NCI-H2196 treated with DMSO at 0.1 percent for 48 hours (cell line): ENCODE measurements around the gene CASP2.

Experiments used
- DNase-seq: peaks from one replicate; lab custom pipeline; 2025; ENCODE audit not compliant: unreplicated experiment; lab: John Stamatoyannopoulos, UW

Gene CASP2

GRCh38 chr7:143292876-143293275 is 4.7 kb downstream of the CASP2 start:
- no peak for DNase-seq

GRCh38 chr7:143295870-143296269 is 7.7 kb downstream of the CASP2 start:
- DNase-seq = no peak

GRCh38 chr7:143296686-143297085 is 8.5 kb downstream of the CASP2 start:
- no peak for DNase-seq

DNA sequence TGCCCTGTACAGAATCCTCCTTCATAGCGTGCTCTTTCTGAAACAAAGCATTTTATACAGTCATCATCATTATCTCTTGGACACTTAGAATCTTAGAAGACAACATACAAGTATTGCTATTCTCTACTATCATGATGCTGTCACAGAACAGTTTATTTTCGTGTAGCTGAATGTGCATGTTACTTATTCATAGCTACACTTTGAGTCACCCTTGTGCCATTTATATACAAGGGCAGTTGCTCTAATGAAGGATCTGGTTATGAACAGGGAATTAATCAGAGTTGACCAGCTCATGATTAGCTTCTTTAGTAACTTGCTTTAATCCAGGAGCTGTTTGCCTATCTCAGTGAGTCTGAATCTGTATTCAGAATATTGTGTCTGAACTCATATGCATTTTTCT is 11.2 kb downstream of the CASP2 start:
- no peak for DNase-seq

GRCh38 chr7:143299840-143300239 is 11.7 kb downstream of the CASP2 start:
- peak; percentile 4 for DNase-seq

DNA sequence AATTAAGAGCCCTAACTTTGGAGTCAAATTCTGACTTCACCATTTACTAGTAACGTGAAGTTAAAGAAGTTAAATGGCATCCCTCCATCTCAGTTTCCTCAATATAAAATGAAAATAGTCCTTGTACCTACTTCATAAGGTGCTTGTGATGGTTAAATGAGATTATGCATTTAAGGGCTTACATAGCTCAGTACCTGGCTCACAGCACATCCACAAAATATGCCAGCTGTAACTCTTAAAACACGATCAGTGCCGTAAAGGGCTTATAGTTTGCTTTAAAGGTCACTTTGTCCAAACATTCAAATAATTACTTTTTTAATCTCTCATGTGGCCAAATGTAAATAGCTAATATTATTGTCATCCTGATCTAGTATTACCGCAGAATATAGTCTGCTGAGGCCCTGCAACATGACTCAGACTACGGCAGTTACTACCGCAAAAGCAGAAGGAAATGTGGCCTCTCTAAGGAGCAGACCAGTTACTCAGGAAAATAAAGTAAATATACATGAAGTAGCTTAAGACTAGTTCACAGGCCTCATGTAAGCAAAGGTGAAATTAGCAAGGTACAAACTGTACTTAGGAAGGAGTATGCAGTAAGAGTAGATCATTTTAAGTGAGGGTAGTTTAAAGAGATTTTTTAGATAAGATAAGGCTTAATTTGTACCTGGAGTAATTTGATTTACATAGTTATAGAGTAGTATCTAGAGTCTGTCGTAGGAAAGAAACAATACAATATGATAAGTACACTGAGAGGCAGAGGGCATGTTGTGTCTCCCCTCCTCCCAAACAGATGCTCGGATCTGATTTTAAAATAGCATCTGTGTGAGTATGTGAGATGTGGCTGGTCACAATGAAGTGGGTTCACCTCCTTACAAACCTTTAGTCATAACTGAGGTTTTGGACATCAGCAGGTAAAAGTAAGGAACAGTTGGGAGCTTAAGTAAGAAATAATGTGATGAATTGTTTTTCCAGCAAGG is 13.1 kb downstream of the CASP2 start:
- no peak for DNase-seq

GRCh38 chr7:143303733-143304132 is 15.6 kb downstream of the CASP2 start:
- no peak for DNase-seq

GRCh38 chr7:143304938-143305337 is 16.8 kb downstream of the CASP2 start:
- no peak for DNase-seq

- DNase-seq = peak; percentile 46
Observed at GRCh38 chr7:143305423-143306070, 17.4 kb downstream of the CASP2 start.

GRCh38 chr7:143308632-143309031 is 20.5 kb downstream of the CASP2 start:
- no peak for DNase-seq

- DNase-seq = no peak
Observed at GRCh38 chr7:143314127-143314526, 26.0 kb downstream of the CASP2 start.

DNA sequence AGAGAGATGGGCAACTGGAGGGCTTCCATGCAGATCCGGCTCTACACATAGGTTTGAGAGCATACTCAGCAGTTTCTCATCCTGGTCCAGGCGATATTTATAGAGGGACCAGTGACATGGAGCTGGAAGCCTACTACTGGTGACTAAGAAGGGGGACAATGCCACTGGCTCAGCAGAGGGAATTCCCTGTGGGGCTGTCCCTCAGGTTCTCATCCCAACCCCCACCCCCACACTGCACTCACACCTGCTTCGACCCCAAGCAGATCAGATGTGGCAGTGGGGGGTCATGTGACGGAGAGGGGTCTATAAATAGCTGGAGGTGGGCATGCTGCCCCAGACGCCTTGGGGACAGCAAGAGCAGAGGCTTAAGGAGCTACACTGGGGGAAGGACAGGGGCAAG is 27.6 kb downstream of the CASP2 start, which contains the start of gene CLCN1:
Gene CLCN1 (plus strand): TSS at position 336 of the 400 bp plus-strand sequence. CDS start 102 bp downstream, outside the sequence.
- DNase-seq = no peak

DNA sequence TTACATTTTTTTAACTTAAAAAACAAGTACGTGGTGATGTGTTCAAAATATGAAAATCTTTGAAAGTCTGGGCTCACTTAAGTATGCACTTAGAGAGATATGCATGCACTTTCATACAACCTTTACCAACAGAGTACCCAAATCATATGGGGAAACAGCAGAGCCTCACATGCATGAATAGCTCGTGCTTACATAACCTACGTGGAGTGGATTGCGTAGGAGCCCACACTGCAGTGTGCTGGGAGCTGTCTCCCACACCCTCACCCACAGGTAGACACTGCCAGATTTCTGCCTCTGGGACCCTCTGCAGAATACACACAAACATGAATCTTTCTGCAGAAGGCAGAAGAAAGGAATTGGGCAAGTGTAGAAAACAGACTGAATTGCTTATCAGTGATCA is 28.3 kb downstream of the CASP2 start:
- no peak for DNase-seq

GRCh38 chr7:143318661-143319060 is 30.5 kb downstream of the CASP2 start:
- DNase-seq = no peak

- DNase-seq = no peak
Observed at GRCh38 chr7:143320620-143321019, 32.5 kb downstream of the CASP2 start.

GRCh38 chr7:143321242-143321641 is 33.1 kb downstream of the CASP2 start:
- no peak for DNase-seq

DNA sequence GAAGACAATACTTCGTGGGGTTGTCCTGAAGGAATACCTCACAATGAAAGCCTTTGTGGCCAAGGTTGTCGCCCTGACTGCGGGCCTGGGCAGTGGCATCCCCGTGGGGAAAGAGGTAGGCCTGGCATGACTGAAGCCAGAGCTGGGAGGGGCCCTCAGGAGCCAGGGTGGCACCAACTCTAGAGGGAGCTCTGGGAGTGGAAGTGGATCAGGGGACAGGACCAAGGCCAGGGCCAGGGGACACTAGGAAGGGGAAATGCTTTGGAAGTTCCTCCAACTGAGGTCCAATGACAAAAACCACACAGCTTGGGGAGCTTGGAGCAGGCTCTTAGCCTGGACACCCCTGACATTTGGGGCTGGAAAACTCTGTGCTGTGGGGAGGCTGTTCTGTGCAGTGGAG is 33.6 kb downstream of the CASP2 start:
- no peak for DNase-seq

DNA sequence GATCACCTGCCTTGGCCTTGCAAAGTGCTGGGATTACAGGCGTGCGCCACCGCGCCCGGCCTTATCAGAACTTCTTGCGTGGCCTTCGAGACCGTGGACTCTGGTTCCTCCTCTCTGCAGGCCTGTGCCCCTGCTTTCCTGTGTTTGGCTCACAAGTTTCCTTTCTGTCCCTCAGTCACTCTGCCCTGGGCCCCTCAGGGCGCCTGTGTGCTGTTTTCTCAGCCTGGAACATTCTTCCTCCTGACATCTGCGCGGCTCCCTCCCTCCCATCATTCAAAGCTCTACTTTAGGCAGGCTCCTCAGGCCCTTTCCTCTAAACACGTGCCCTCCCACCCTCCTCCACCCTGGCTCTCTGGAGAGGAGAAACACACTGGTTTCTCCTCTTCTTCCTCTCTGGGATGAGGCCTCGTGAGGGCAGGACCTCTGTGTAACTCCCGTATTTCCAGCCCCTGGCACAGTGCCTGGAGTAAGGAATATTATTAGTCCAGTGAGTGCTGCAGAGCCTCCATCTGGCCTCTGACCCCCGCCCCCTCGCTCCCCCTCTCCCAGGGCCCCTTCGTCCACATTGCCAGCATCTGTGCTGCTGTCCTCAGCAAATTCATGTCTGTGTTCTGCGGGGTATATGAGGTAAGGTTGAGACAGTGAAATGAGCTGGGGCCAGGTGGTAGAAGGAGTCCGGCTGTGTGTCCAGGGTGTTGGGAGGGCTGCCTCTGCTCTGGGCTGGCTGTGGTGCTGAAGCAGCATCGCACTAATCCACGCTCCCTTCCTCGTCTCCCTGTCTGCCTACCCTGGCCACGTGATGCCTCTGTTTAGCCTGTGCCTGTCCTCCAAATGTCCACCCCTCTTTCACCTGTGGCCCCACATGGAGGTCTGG is 34.8 kb downstream of the CASP2 start:
- DNase-seq = no peak

- DNase-seq = no peak
Observed at GRCh38 chr7:143323653-143324052, 35.5 kb downstream of the CASP2 start.

DNA sequence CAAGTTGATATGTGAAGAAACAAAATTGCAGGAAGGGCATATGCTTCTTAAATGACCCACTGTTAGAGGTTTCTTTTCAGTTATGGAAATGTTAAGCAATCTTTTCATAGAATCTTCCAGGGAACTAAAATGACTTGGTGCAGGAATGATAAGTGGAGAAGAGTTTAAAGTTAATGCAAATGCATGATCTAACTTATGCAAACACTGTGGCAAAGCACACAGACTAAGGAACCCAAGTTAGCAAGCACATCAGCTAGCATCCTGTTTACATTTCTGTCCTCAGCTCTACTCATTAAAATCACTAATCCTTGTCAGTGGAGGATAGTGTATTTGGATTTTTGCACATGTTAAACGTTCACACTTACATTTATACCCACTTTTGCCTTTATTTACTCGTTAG is 37.1 kb downstream of the CASP2 start:
- no peak for DNase-seq

GRCh38 chr7:143327903-143328302 is 39.8 kb downstream of the CASP2 start:
- DNase-seq = no peak
